NCI-H1694 (cell line): Measurements from ENCODE around the gene SND1.

Experiments used
- DNase-seq: peaks from one replicate; lab custom pipeline; 2025; lab: John Stamatoyannopoulos, UW

Gene SND1

GRCh38 chr7:127651556-127652332, at the start of gene SND1:
Gene SND1 (plus strand): TSS chr7:127652194. CDS start chr7:127652374, 180 bp downstream.
- DNase-seq = peak; percentile 96

- DNase-seq = no peak
Measured at GRCh38 chr7:127608446-127608845, 43.5 kb upstream of the SND1 start.

- DNase-seq = no peak
Measured at GRCh38 chr7:127609297-127609696, 42.7 kb upstream of the SND1 start.

DNA sequence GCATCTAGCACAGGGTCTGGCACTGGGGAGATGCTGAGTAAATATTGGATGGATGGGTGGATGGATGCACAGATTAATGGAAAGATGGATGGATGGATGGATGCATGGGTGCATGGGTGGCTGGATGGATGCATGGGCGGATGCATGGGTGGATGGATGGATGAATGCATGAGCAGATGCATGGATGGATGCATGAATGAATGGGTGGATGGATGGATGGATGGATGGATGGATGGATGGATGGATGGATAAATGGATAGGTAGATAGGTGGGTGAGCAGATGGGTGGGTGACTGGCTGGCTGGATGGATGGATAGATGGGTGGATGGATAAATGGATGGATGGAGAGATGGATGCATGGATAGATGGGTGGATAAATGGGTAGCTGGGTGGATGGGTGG, 39.7 kb upstream of the SND1 start:
- no peak for DNase-seq

GRCh38 chr7:127616724-127617123, 35.3 kb upstream of the SND1 start:
- no peak for DNase-seq

DNA sequence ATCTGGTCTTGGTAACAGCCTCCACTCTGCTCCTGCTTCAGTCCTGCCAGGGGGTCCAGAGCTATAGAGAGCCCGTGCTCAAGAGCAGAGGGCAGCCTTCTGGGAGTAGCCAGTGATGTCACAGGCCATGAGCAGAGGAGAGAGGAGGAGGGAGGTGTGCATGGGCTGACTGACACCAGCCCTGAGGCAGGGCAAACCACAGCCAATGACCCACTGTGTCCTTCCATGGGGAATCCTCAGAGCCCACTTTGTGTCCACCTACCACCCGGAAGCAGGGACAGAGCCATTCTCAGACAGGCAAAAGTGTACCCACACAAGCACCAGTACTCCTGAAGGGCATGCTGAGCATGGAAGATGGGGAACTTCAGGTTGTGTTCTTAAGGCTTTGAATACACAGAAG, 34.0 kb upstream of the SND1 start, which contains the start of gene PAX4:
Gene PAX4 (minus strand): TSS at position 101 of the 400 bp plus-strand sequence. CDS start 2,214 bp downstream, outside the sequence.
- DNase-seq = no peak

- no peak for DNase-seq
Measured at GRCh38 chr7:127618775-127619174, 33.2 kb upstream of the SND1 start.

GRCh38 chr7:127619681-127620405, 32.2 kb upstream of the SND1 start:
- no peak for DNase-seq

DNA sequence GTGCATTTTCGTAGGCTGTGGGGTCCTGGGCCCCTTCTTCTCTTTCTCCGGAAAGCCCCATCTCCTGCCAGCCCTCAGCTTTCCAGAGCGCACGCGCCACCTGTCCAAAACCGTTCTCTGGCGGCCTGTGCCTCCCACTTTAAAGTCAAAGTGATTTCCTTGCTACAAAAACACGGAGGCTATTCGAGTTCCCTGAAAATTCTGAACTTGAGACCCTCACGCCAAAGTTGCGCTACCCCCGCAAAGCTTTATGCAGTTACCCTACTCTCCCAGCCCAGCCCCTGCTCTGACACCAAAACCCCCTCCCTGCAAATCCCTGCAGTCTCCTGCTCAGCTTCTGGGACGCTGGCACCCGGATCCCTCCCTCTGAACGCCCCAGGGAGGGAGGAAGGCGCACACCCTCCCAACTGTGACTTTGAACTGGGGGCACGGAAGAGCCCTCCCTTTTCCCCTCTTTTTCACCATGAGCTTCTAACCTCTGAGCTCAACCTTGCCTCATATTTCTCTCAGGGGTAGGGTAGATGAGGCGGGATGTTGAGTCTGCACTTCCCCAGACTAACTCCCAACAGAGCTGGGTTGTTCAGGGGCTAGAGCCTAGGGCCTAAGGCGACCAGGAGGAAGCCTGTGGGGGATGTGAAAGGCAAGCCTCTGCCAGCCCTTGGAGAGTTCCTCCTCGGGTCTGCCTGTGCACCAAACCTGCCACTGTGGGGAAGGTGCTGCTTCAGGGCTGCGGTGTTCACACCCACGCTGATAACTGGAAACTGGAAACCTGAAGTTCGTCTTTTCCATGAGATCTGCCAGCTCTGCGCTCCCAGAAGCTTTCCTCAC, 31.4 kb upstream of the SND1 start:
- no peak for DNase-seq

GRCh38 chr7:127625331-127625730, 26.7 kb upstream of the SND1 start:
- no peak for DNase-seq

GRCh38 chr7:127628445-127628844, 23.5 kb upstream of the SND1 start:
- DNase-seq = no peak

- DNase-seq = no peak
Measured at GRCh38 chr7:127629268-127629854, 22.6 kb upstream of the SND1 start.

GRCh38 chr7:127632276-127632910, 19.6 kb upstream of the SND1 start:
- DNase-seq = no peak

DNA sequence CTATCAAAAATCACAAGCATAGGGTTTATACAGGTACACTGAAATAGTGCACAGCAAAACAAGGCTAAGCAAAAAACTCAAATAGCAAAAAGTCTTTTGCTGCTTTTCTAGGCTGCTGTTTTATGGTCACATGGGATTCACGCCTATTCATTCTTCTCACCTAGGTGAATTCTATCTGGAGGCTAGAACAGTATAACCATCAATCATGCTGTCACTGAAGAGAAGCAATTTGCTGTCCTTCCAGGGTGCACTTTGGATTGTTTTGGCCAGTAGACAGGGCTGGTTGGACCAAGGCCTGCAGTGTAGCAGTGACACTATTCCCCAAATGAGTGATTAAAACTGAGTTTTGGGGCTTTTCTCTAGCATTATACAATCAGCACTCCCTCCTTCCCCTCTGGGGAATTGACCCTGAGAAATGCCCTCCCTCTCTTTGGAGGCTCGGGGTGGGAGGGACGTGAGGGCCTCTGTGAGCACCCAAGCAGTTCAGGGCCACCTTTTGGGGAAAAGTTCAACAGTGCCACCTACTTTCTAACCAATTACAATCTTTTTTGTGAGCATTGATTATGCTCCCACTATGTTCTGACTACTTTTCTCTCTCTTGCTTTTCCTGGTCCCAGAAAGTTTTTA, 16.2 kb upstream of the SND1 start:
- DNase-seq = no peak

DNA sequence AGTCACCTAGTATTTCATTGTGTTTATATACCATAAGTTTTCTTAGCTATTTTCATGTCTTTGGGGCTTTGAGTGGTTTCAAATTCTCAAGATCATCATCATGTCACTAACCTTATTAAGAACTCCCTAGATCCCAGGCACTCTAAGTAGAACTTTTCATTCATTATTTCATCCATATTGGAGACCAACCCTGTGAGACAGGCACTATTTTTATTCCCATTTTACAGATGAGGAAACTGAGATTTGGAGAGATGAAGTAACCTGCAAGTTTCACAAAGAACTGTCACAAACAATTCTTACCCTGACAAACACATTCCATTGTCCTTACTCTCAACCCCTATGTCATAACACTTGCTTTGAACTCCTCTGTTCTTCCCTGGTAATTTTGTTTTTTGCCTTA, 13.8 kb upstream of the SND1 start:
- DNase-seq = no peak

- no peak for DNase-seq
Measured at GRCh38 chr7:127644484-127644883, 7.5 kb upstream of the SND1 start.

- no peak for DNase-seq
Measured at GRCh38 chr7:127647636-127648035, 4.4 kb upstream of the SND1 start.

DNA sequence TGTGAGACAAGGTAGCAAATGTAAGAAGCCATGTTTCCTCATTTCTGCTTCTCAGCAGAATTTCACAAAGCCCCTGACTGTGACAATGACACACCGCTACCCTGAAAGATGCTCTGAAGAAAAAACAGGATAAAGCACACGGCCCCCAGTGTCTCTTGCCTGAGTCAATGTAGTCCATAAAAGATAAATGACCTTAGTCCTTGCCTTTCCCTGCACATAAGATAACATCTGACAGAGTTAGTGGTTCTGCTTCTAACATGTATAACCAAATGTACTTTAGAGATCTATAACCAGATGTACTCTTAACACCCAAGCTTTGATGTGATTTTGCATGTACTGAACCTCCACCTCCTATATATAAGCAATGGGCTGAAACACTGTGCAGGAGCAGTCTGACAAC, 3.0 kb upstream of the SND1 start:
- DNase-seq = no peak

- no peak for DNase-seq
Measured at GRCh38 chr7:127650847-127651555, 993 bp upstream of the SND1 start.
